Ectodermal cell (in vitro differentiated cells): ENCODE results near the gene SRMS.
"Not testable (repeated sequence)": the region's sequence is repeated elsewhere in the genome, so short reads cannot be mapped to it uniquely, and the experiment has no call there.

Source experiments
- H3K27ac ChIP-seq: 2 replicates; pipeline ENCODE4 v1.7.0; 2013; ENCODE audit warnings: mild to moderate bottlenecking, low read depth, low read length; ENCODE audit not compliant: insufficient read depth, poor library complexity, severe bottlenecking
- H3K27me3 ChIP-seq: 2 replicates; pipeline ENCODE4 v1.7.0; 2013; ENCODE audit warnings: mild to moderate bottlenecking, low read length; ENCODE audit not compliant: insufficient read depth, control insufficient read depth, poor library complexity, severe bottlenecking
- H3K36me3 ChIP-seq: one replicate; pipeline ENCODE4 v1.7.0; 2013; ENCODE audit warnings: low read length; ENCODE audit not compliant: control insufficient read depth, insufficient read depth
- H3K4me1 ChIP-seq: one replicate; pipeline ENCODE4 v1.7.0; 2013; ENCODE audit warnings: low read length; ENCODE audit not compliant: control insufficient read depth, insufficient read depth
- H3K4me3 ChIP-seq: 2 replicates; pipeline ENCODE4 v1.7.0; 2013; ENCODE audit warnings: low read depth, low read length, control low read depth; ENCODE audit not compliant: insufficient read depth
- H3K9me3 ChIP-seq: 2 replicates; pipeline ENCODE4 v1.7.0; 2013; ENCODE audit warnings: mild to moderate bottlenecking, low read length, moderate library complexity; ENCODE audit not compliant: control insufficient read depth
- WGBS, 2 experiments: methylation state at CpG; one replicate each; pipeline ENCODE4 v1.1.7; 2013; ENCODE audit warnings: missing lambda C conversion rate in 2 of 2; 5-methylcytosine and 5-hydroxymethylcytosine counted together

The SRMS gene

GRCh38 chr20:63519668-63520503 is 27.7 kb downstream of the SRMS start:
- Histone ChIP-seq H3K27me3 (peaks cover 24% of the 10 kb centered on the region), H3K4me1 (peaks cover 10% of the 10 kb centered on the region), H3K27ac (peak overlapping the region; percentile 96), H3K36me3 (peaks cover 17% of the 10 kb centered on the region), H3K9me3 (no peaks in the 10 kb centered on the region), H3K4me3 (peak overlapping the region; percentile 76)
- whole genome bisulfite sequencing, 2 experiments = 8 to 9% methylated on average over 72 of the region's 72 CpGs

- H3K9me3 ChIP-seq = no peaks in the 10 kb centered on the region
- H3K4me1 ChIP-seq = peaks cover 10% of the 10 kb centered on the region
- peak overlapping the region; percentile 76 for H3K4me3 ChIP-seq
- peaks cover 17% of the 10 kb centered on the region for H3K36me3 ChIP-seq
- WGBS, 2 experiments = 67 to 68% methylated on average over 32 of the region's 32 CpGs
- H3K27ac ChIP-seq = no peak overlapping the region
- H3K27me3 ChIP-seq = peaks cover 24% of the 10 kb centered on the region
Measured at GRCh38 chr20:63518946-63519667, 28.4 kb downstream of the SRMS start.

DNA sequence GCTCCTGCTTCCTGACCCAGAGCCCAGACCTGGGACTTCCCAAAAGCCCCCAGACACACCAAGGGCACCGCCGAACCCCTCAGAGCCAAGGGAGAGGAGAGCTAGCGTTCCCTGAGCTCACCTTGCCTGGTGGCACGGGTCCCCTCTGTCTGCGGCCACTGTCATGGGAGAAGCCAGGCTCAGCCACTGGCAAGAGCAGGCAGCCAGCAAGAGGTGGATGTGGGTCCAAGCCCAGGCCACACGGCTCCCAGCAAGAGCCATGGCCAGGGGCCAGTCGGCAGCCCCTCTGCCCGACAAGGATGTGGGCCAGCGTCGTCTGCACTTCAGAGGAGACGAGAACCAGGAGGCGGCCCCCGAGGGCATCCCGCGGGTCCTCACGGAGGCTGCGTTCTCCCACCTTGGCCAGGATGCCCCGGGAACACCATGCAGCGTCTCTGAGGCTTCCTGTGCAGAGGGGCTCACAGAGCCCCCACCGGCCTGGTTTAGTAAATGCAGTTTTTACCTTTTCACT is 29.1 kb downstream of the SRMS start:
- H3K36me3 ChIP-seq = peaks cover 12% of the 10 kb centered on the region
- no peak overlapping the region for H3K27ac ChIP-seq
- H3K4me3 ChIP-seq = no peak overlapping the region
- H3K4me1 ChIP-seq = peaks cover 10% of the 10 kb centered on the region
- no peaks in the 10 kb centered on the region for H3K9me3 ChIP-seq
- peaks cover 24% of the 10 kb centered on the region for H3K27me3 ChIP-seq
- WGBS, 2 experiments = 69 to 74% methylated on average over 20 of the region's 20 CpGs

GRCh38 chr20:63517376-63518309 is 29.9 kb downstream of the SRMS start:
- H3K36me3 ChIP-seq = peaks cover 6% of the 10 kb centered on the region
- no peaks in the 10 kb centered on the region for H3K9me3 ChIP-seq
- no peak overlapping the region for H3K4me3 ChIP-seq
- WGBS, 2 experiments = 88% methylated on average over 32 of the region's 32 CpGs
- peaks cover 10% of the 10 kb centered on the region for H3K4me1 ChIP-seq
- H3K27ac ChIP-seq = no peak overlapping the region
- H3K27me3 ChIP-seq = peaks cover 24% of the 10 kb centered on the region

DNA sequence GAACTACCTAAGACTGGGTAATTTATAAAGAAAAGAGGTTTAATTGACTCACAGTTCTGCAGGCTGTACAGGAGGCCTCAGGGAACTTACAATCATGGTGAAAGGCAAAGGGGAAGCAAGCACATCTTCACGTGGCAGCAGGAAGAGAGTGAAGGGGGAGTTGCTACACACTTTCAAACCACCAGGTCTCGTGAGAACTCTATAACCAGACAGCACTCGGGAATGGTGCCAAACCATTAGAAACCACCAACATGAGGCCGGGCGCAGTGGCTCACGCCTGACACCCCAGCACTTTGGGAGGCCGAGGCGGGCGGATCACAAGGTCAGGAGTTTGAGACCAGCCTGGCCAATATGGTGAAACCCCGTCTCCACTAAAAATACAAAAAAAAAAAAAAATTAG is 33.0 kb downstream of the SRMS start:
- H3K27ac ChIP-seq, H3K9me3 ChIP-seq, H3K36me3 ChIP-seq, H3K4me3 ChIP-seq: not testable (repeated sequence)
- peaks cover 10% of the 10 kb centered on the region for H3K4me1 ChIP-seq
- peaks cover 16% of the 10 kb centered on the region for H3K27me3 ChIP-seq
- WGBS, 2 experiments = 82 to 88% methylated on average over 9 to 10 of the region's 10 CpGs

GRCh38 chr20:63513207-63513606 is 34.3 kb downstream of the SRMS start:
- H3K27me3 ChIP-seq = peaks cover 3% of the 10 kb centered on the region
- H3K4me3 ChIP-seq = no peak overlapping the region
- H3K9me3 ChIP-seq = no peaks in the 10 kb centered on the region
- no peak overlapping the region for H3K27ac ChIP-seq
- H3K4me1 ChIP-seq = peaks cover under 1% of the 10 kb centered on the region
- H3K36me3 ChIP-seq = no peaks in the 10 kb centered on the region
- WGBS, 2 experiments = 86 to 93% methylated on average over 3 of the region's 3 CpGs

GRCh38 chr20:63509088-63509564 is 38.4 kb downstream of the SRMS start:
- no peaks in the 10 kb centered on the region for H3K36me3 ChIP-seq
- no peaks in the 10 kb centered on the region for H3K27me3 ChIP-seq
- no peaks in the 10 kb centered on the region for H3K4me1 ChIP-seq
- H3K4me3 ChIP-seq = no peak overlapping the region
- H3K27ac ChIP-seq = no peak overlapping the region
- no peaks in the 10 kb centered on the region for H3K9me3 ChIP-seq
- 88 to 94% methylated on average over 9 of the region's 9 CpGs for WGBS, 2 experiments

- WGBS, 2 experiments = 94 to 95% methylated on average over 33 of the region's 33 CpGs
- Histone ChIP-seq H3K4me3 (no peak overlapping the region), H3K36me3 (no peaks in the 10 kb centered on the region), H3K27me3 (no peaks in the 10 kb centered on the region), H3K27ac (no peak overlapping the region), H3K4me1 (no peaks in the 10 kb centered on the region), H3K9me3 (no peaks in the 10 kb centered on the region)
Measured at GRCh38 chr20:63508072-63508768, 39.3 kb downstream of the SRMS start.

DNA sequence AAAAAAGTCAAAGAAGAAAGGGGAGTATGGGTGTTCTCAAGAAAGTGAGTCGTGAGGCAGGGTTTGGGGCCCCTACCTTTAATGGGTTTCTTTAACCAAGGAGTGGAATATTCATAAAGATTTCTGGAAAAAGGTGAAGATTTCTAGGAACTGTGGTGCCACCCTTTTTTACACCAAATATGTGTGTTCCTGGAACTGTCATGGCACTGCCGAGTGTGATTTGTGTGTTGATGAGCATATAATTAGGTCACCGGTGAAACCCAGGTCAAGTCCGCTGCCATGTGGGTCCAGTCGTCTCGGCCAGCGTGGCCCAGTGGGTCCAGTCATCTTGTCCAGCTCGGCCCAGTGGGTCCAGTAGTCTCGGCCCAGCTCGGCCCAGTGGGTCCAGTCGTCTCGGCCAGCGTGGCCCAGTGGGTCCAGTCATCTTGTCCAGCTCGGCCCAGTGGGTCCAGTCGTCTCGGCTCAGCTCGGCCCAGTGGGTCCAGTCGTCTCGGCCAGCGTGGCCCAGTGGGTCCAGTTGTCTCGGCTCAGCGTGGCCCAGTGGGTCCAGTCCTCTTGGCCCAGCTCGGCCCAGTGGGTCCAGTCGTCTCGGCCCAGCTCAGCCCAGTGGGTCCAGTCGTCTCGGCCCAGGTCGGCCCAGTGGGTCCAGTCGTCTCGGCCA is 40.3 kb downstream of the SRMS start:
- Histone ChIP-seq H3K36me3 (no peaks in the 10 kb centered on the region), H3K4me3 (no peak overlapping the region), H3K27ac (no peak overlapping the region), H3K27me3 (peaks cover 4% of the 10 kb centered on the region), H3K4me1 (no peaks in the 10 kb centered on the region), H3K9me3 (no peaks in the 10 kb centered on the region)
- 90 to 91% methylated on average over 30 of the region's 30 CpGs for WGBS, 2 experiments
